ENCODE results near the gene CD247. TPM values are rescaled to one million over a fixed set of nuclear protein-coding genes. Genes with fewer than 3 reads are reported as not detected.

The CD247 gene
- total RNA-seq, 2 donors from 2014 or later = 2.6 to 4.9 TPM

DNA sequence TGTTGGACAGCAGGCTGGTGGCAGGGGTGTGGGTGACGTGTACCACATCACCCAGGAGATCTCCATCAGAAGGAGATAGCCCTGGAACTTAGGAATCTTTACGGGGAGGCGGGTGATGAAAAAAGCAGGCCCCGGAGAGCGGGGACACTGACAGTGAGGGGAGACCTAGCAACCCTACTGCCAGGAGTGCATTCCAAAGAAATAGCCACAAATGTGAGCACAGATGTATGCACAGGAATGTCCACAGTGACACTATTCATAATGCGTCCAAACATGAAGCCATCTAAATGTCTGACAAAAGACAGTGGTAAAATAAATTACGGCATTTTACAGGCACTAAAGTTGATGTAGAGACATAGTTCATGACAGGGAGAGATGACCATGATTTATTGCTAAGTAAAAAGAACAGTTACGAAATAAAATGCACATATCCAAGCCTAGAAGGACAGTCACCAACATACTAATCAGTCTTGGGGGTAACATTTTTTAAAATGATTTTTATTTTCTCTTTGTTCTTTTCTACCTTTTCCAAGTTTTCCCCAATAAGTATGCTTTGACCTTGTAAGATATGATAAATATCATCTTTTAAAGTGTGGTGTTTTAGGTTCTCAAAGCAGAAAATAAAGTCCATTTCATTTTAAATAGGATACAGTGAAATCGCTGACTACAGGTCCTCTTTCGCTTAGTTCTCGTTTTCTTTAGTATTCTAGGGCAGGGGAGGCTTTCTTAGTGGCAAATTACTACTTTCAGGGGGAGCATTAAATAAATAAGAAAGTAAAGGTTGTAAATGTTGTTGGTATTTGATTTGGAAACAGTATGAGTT is 21.3 kb downstream of the CD247 start:
- no peaks in the 10 kb centered on the region for H3K9me3 ChIP-seq
- intact Hi-C loops (cut with DNase I) = no loop called here
- H3K27ac ChIP-seq = no peak overlapping the region
- H3K27me3 ChIP-seq = no peaks in the 10 kb centered on the region
- no peak overlapping the region for H3K9ac ChIP-seq (ENCODE audit: low read depth in 2 of 2, low read length in 2 of 2)
- DNase-seq = no peak
- TF ChIP-seq CTCF (IDR thresholded peaks at IDR 0.05) = no peak
- no peaks in the 10 kb centered on the region for H3K4me1 ChIP-seq
- no peak overlapping the region for H3K4me3 ChIP-seq
- H3K36me3 ChIP-seq = no peaks in the 10 kb centered on the region

- Histone ChIP-seq H3K4me3 (no peak overlapping the region), H3K4me1 (no peaks in the 10 kb centered on the region), H3K9ac (ENCODE audit: low read depth in 2 of 2, low read length in 2 of 2) (no peak overlapping the region), H3K36me3 (no peaks in the 10 kb centered on the region), H3K27me3 (no peaks in the 10 kb centered on the region), H3K9me3 (no peaks in the 10 kb centered on the region), H3K27ac (no peak overlapping the region)
- no peak for TF ChIP-seq CTCF (IDR thresholded peaks at IDR 0.05)
- intact Hi-C loops (cut with DNase I) = no loop called here
- no peak for DNase-seq
Measured at GRCh38 chr1:167493372-167493771, 25.0 kb downstream of the CD247 start.

- no peaks in the 10 kb centered on the region for H3K4me1 ChIP-seq
- H3K36me3 ChIP-seq = no peaks in the 10 kb centered on the region
- no peak overlapping the region for H3K27ac ChIP-seq
- TF ChIP-seq CTCF (IDR thresholded peaks at IDR 0.05) = no peak
- no peaks in the 10 kb centered on the region for H3K9me3 ChIP-seq
- intact Hi-C loops (cut with DNase I) = no loop called here
- H3K27me3 ChIP-seq = no peaks in the 10 kb centered on the region
- no peak overlapping the region for H3K9ac ChIP-seq (ENCODE audit: low read depth in 2 of 2, low read length in 2 of 2)
- DNase-seq = no peak
- no peak overlapping the region for H3K4me3 ChIP-seq
Measured at GRCh38 chr1:167492481-167492910, 25.8 kb downstream of the CD247 start.

- no peak for TF ChIP-seq CTCF (IDR thresholded peaks at IDR 0.05)
- H3K27ac ChIP-seq = no peak overlapping the region
Measured at GRCh38 chr1:167491586-167492461, 26.5 kb downstream of the CD247 start.

DNA sequence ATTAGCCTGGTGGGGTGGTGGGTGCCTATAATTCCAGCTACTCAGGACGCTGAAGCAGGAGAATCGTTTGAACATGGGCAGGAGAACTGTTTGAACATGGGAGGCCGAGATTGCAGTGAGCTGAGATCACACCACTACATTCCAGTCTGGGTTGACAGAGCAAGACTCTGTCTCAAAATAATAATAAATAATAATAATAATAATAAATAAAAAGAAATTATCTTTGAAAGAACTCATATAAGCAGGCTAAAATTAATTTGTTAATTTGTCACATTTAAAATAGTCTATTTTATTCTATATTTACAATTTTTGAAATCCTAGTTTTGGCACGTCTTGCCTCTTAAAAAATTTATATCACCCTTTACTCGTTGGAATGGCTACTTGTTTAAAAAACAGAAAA is 27.6 kb downstream of the CD247 start:
- Histone ChIP-seq H3K9ac (ENCODE audit: low read depth in 2 of 2, low read length in 2 of 2) (no peak overlapping the region), H3K4me3 (no peak overlapping the region), H3K27ac (no peak overlapping the region), H3K27me3 (no peaks in the 10 kb centered on the region), H3K4me1 (no peaks in the 10 kb centered on the region), H3K36me3 (no peaks in the 10 kb centered on the region), H3K9me3 (no peaks in the 10 kb centered on the region)
- intact Hi-C loops (cut with DNase I) = no loop called here
- no peak for DNase-seq
- TF ChIP-seq CTCF (IDR thresholded peaks at IDR 0.05) = no peak

More at GRCh38 chr1:167491586-167492461, 26.5 kb downstream of the CD247 start:
- intact Hi-C loops (cut with DNase I) = no loop called here
- no peak for DNase-seq
- Histone ChIP-seq H3K9ac (ENCODE audit: low read depth in 2 of 2, low read length in 2 of 2) (no peak overlapping the region), H3K4me1 (no peaks in the 10 kb centered on the region), H3K36me3 (no peaks in the 10 kb centered on the region), H3K4me3 (no peak overlapping the region), H3K9me3 (no peaks in the 10 kb centered on the region), H3K27me3 (no peaks in the 10 kb centered on the region)

Data from colonic mucosa (tissue), 4 donors.